OCI-LY7 (cell line): ENCODE results near the gene SCN2A.

Experiments used
- CTCF ChIP-seq: fragments of 200-600 bp; sonication (generic); conservative IDR thresholded peaks from 2 replicates; pipeline ENCODE4 v1.5.1; 2014; ENCODE audit warnings: mild to moderate bottlenecking, antibody characterized with exemption, low read length, moderate library complexity, mixed read lengths
- EZH2phosphoT487 ChIP-seq: fragments of 200-600 bp; sonication (generic); IDR thresholded peaks from 2 replicates; pipeline ENCODE4 v1.6.1; 2018; ENCODE audit warnings: low read depth, borderline replicate concordance, mild to moderate bottlenecking, mixed run types, antibody characterized with exemption, low read length, moderate library complexity, mixed read lengths

DNA sequence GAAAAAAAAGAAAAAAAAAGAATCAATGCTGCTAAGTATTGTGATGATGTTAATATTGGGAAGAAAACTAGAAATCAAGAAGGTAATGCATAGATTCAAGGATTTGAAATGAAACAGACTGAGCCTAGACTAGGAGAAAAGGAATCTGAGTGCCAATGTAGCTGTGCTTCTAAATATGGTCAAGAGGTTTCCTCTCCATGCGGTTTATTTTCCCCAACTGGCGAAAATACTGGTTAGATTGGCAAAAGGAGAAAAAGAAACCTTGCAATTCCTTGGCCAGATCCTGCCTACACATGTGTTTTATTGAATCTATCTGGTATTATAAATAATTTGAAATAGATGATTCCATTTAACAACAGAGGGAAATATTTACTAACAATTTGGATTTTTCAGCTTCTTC lies 41.0 kb upstream of the SCN2A start:
- no peak for TF ChIP-seq CTCF
- no peak for TF ChIP-seq EZH2phosphoT487
